ENCODE measurements around the gene MEI1. TPM values are rescaled to one million over a fixed set of nuclear protein-coding genes. Genes with fewer than 3 reads are reported as not detected.

The MEI1 gene
- total and polyA plus RNA-seq, 8 donors, result 0.15 to 2.3 (median 0.35) TPM; not detected in 1

- 73% methylated on average over 5 of the region's 5 CpGs for WGBS, 2 donors
- FAIRE-seq, result no peak
Measured at GRCh38 chr22:41752011-41752970, 53.0 kb downstream of the MEI1 start.

GRCh38 chr22:41753984-41754383, 54.7 kb downstream of the MEI1 start:
- TF ChIP-seq, protein P1, sequence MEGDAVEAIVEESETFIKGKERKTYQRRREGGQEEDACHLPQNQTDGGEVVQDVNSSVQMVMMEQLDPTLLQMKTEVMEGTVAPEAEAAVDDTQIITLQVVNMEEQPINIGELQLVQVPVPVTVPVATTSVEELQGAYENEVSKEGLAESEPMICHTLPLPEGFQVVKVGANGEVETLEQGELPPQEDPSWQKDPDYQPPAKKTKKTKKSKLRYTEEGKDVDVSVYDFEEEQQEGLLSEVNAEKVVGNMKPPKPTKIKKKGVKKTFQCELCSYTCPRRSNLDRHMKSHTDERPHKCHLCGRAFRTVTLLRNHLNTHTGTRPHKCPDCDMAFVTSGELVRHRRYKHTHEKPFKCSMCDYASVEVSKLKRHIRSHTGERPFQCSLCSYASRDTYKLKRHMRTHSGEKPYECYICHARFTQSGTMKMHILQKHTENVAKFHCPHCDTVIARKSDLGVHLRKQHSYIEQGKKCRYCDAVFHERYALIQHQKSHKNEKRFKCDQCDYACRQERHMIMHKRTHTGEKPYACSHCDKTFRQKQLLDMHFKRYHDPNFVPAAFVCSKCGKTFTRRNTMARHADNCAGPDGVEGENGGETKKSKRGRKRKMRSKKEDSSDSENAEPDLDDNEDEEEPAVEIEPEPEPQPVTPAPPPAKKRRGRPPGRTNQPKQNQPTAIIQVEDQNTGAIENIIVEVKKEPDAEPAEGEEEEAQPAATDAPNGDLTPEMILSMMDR (IDR thresholded peaks at IDR 0.05), result no peak
- Histone ChIP-seq H3K4me1 (no peaks in the 10 kb centered on the region), H3K36me3 (no peaks in the 10 kb centered on the region), H3K27me3 (no peaks in the 10 kb centered on the region), H3K4me3 (no peak overlapping the region), H3K27ac (no peak overlapping the region), H3K9me3 (no peaks in the 10 kb centered on the region)
- intact Hi-C loops (cut with DNase I), result no loop called here
- ATAC-seq, result no peak
- no peak for FAIRE-seq
- WGBS, 2 donors, result 41 to 43% methylated on average over 2 of the region's 2 CpGs
- DNase-seq, result no peak

More at GRCh38 chr22:41752011-41752970, 53.0 kb downstream of the MEI1 start:
- no peak for DNase-seq
- ATAC-seq, result no peak
- no peak overlapping the region for H3K27ac ChIP-seq
- intact Hi-C loops (cut with DNase I), result no loop called here
- H3K36me3 ChIP-seq, result no peaks in the 10 kb centered on the region
- no peaks in the 10 kb centered on the region for H3K9me3 ChIP-seq
- no peaks in the 10 kb centered on the region for H3K27me3 ChIP-seq
- H3K4me1 ChIP-seq, result no peaks in the 10 kb centered on the region
- no peak overlapping the region for H3K4me3 ChIP-seq
- TF ChIP-seq, protein P1 (IDR thresholded peaks at IDR 0.05), result no peak

GRCh38 chr22:41757502-41757901, 58.2 kb downstream of the MEI1 start:
- Histone ChIP-seq H3K27me3 (no peaks in the 10 kb centered on the region), H3K36me3 (no peaks in the 10 kb centered on the region), H3K27ac (no peak overlapping the region), H3K4me3 (no peak overlapping the region), H3K9me3 (no peaks in the 10 kb centered on the region), H3K4me1 (no peaks in the 10 kb centered on the region)
- 90 to 99% methylated on average over 5 of the region's 5 CpGs for WGBS, 2 donors
- FAIRE-seq (no peak), ATAC-seq (no peak), DNase-seq (no peak)
- intact Hi-C loops (cut with DNase I), result no loop called here
- TF ChIP-seq, protein P1 (IDR thresholded peaks at IDR 0.05), result no peak

- no peaks in the 10 kb centered on the region for H3K36me3 ChIP-seq
- H3K4me3 ChIP-seq, result no peak overlapping the region
- no peak for DNase-seq
- FAIRE-seq, result no peak
- intact Hi-C loops (cut with DNase I), result no loop called here
- 82 to 92% methylated on average over 2 of the region's 2 CpGs for WGBS, 2 donors
- no peaks in the 10 kb centered on the region for H3K27me3 ChIP-seq
- no peaks in the 10 kb centered on the region for H3K4me1 ChIP-seq
- no peak overlapping the region for H3K27ac ChIP-seq
- no peak for ATAC-seq
- no peaks in the 10 kb centered on the region for H3K9me3 ChIP-seq
- TF ChIP-seq, protein P1 (IDR thresholded peaks at IDR 0.05), result no peak
Measured at GRCh38 chr22:41758231-41758630, 58.9 kb downstream of the MEI1 start.

All from pancreas (tissue), 10 donors.